ENCODE results near the gene DXO.
"Not testable (repeated sequence)": the region's sequence is repeated elsewhere in the genome, so short reads cannot be mapped to it uniquely, and the experiment has no call there.

DNA sequence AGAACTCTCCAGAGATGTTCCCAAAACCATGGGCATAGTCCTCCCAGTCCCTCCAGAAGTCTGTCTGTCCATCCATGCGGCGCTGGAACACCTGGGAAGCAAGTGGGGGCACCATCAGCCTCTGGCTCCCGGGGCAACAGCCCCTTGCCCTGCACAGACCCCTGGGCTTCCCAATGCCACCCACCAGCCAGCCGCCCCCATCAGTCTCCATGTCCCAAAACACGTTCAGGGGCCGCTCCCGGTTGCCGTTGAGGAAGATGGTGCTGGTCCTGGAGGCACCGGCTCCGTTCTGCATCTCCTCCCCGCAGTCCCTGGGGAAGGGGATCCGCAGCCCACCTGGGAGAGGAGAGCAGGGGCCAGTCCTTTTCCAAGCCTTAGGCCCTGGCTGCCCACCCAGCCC lies 37.6 kb upstream of the DXO start:
- TF ChIP-seq ZC3H4 (CRISPR knock-in tag; IDR thresholded peaks at IDR 0.05; ENCODE audit: borderline replicate concordance); IKZF1 (IDR thresholded peaks at IDR 0.05); ZNF441 (CRISPR knock-in tag; IDR thresholded peaks at IDR 0.05; ENCODE audit: borderline replicate concordance); ZBTB21 (CRISPR knock-in tag; IDR thresholded peaks at IDR 0.05); STAG1 (CRISPR knock-in tag; IDR thresholded peaks at IDR 0.05); TAF15 (IDR thresholded peaks at IDR 0.05; ENCODE audit: low read depth, low read length, poor library complexity, severe bottlenecking); CHD2 (IDR thresholded peaks at IDR 0.05; ENCODE audit: low read depth, low read length); ZEB1 (IDR thresholded peaks at IDR 0.05; ENCODE audit: insufficient replicate concordance, low read depth); ZBTB7A (CRISPR knock-in tag; IDR thresholded peaks at IDR 0.05); ZNF549 (CRISPR knock-in tag; IDR thresholded peaks at IDR 0.05); TOE1 (CRISPR knock-in tag; IDR thresholded peaks at IDR 0.05): not testable (repeated sequence)
- TF ChIP-seq, protein P1, sequence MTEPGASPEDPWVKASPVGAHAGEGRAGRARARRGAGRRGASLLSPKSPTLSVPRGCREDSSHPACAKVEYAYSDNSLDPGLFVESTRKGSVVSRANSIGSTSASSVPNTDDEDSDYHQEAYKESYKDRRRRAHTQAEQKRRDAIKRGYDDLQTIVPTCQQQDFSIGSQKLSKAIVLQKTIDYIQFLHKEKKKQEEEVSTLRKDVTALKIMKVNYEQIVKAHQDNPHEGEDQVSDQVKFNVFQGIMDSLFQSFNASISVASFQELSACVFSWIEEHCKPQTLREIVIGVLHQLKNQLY (CRISPR knock-in tag; IDR thresholded peaks at IDR 0.05), result not testable (repeated sequence)
- TF ChIP-seq, protein P2, sequence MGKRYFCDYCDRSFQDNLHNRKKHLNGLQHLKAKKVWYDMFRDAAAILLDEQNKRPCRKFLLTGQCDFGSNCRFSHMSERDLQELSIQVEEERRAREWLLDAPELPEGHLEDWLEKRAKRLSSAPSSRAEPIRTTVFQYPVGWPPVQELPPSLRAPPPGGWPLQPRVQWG (CRISPR knock-in tag; IDR thresholded peaks at IDR 0.05; ENCODE audit: borderline replicate concordance, low read depth), result not testable (repeated sequence)

All from HepG2 (cell line).